GM15510 (cell line): ENCODE measurements around the gene COQ10A.

Source experiments
- POLR2A ChIP-seq: IDR thresholded peaks from 3 replicates; pipeline ENCODE4 v1.6.1; 2011; ENCODE audit warnings: borderline replicate concordance; ENCODE audit not compliant: insufficient read length; ENCODE audit errors: extremely low read depth

Gene COQ10A

GRCh38 chr12:56315622-56316473, 49.1 kb downstream of the COQ10A start, which contains the start of gene CNPY2:
Gene CNPY2, minus strand, starts transcription at chr12:56315988. Its CDS starts 771 bp downstream, at chr12:56315217.
- peak; percentile 85 for TF ChIP-seq POLR2A

GRCh38 chr12:56317675-56318074, 50.9 kb downstream of the COQ10A start:
- TF ChIP-seq POLR2A = no peak
